IPS-20b (cell line): ENCODE results near the gene SMCO2.

ENCODE experiments used
- H3K27ac ChIP-seq: one replicate; pipeline ENCODE4 v1.5.1; 2013; ENCODE audit warnings: low read length
- H3K27me3 ChIP-seq: 2 replicates; pipeline ENCODE4 v1.6.1; 2013; ENCODE audit warnings: mild to moderate bottlenecking, low read length, inconsistent platforms; ENCODE audit not compliant: insufficient read depth
- H3K36me3 ChIP-seq: 2 replicates; pipeline ENCODE4 v1.6.1; 2013; ENCODE audit warnings: low read depth, mild to moderate bottlenecking, inconsistent platforms, low read length, moderate library complexity; ENCODE audit not compliant: insufficient read depth
- H3K4me1 ChIP-seq: 2 replicates; pipeline ENCODE4 v1.6.1; 2013; ENCODE audit warnings: mild to moderate bottlenecking, control low read depth, inconsistent platforms, low read length, moderate library complexity; ENCODE audit not compliant: insufficient read depth
- H3K4me3 ChIP-seq: 2 replicates; pipeline ENCODE4 v1.5.1; 2013; ENCODE audit warnings: mild to moderate bottlenecking, low read length, inconsistent platforms
- H3K9ac ChIP-seq: 2 replicates; pipeline ENCODE4 v1.6.1; 2013; ENCODE audit warnings: low read depth, mild to moderate bottlenecking, inconsistent platforms, low read length, moderate library complexity
- H3K9me3 ChIP-seq: 2 replicates; pipeline ENCODE4 v1.6.1; 2013; ENCODE audit warnings: mild to moderate bottlenecking, low read depth, low read length, inconsistent platforms; ENCODE audit not compliant: insufficient read depth

The SMCO2 gene

DNA sequence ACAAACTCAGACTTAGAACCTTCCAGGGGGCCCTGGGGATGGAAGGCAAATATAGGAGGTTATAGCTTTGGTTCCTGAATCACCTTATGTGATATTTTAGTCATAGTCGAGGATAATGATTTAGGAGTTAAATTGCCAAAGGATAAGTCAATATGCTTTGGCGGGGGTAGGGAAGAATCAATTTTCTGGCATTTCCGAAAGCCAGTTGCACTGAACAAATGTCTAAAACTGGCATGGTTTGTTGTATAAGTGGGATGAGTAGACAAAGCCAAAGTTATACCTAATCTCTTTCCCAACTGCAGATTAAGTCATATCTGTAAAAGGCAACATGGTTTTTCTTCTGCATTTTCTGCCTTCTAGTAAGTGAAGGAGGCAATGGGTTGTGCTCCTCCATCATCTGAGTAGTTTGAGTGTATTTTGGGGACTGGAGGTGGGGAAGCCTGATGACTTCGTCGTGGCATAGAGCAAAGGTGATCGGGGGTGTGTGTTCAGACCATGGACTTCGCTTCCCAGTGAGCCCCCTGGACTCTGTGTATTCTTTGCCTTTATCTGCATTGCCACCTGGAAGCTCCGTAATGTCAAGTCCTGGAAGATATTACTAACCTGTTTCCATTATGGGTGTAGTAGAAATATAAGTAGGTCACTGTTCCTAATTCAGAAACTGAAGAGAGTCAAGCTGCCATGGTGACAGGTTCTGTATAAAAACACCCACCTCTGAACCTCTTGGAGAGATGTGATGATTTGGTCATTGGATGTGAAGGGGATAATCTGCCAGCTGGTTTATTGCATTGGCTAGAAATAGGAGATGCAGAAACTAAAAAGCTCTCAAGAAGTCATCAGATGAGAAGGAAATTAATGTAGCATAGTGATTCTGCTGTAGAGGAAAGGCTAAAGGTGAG, 102.0 kb downstream of the SMCO2 start:
- no peaks in the 10 kb centered on the region for H3K9me3 ChIP-seq
- peaks cover 11% of the 10 kb centered on the region for H3K4me1 ChIP-seq

DNA sequence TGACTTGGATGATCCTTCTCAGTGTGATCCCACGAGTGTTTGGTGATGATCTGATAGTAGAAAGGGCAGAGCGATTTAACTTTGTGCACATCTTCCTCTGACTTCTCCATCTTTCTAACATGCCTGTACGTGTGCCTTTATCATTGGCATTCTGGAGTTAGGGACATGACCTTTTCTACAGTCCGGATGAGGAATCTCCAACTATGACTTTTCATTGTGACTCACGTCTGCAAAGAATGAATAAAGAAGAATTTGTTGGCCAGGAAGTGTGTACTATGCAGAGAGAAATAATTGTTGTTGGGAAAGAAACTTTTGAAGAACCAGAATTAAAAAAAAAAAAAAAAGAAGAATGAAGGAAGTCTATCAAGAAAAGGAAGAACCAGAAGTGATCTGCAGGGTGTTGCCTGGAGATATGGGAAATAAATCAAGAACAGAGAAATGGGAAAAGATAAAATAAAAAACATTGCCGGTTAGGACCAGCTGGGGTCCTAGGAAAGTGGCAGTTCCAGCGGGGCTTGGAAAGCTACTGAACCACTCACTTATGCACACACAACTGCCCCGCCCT, 102.8 kb downstream of the SMCO2 start:
- Histone ChIP-seq H3K9ac (no peak overlapping the region), H3K4me3 (no peak overlapping the region), H3K4me1 (peaks cover 11% of the 10 kb centered on the region), H3K27me3 (no peaks in the 10 kb centered on the region; the same call in 1 of the 2 replicates), H3K9me3 (no peaks in the 10 kb centered on the region), H3K36me3 (no peaks in the 10 kb centered on the region), H3K27ac (no peak overlapping the region)

More for the DNA sequence above, 102.0 kb downstream of the SMCO2 start:
- H3K36me3 ChIP-seq, result no peaks in the 10 kb centered on the region
- H3K27me3 ChIP-seq, result no peaks in the 10 kb centered on the region; the same call in 1 of the 2 replicates
- no peak overlapping the region for H3K27ac ChIP-seq
- H3K9ac ChIP-seq, result no peak overlapping the region
- H3K4me3 ChIP-seq, result no peak overlapping the region

DNA sequence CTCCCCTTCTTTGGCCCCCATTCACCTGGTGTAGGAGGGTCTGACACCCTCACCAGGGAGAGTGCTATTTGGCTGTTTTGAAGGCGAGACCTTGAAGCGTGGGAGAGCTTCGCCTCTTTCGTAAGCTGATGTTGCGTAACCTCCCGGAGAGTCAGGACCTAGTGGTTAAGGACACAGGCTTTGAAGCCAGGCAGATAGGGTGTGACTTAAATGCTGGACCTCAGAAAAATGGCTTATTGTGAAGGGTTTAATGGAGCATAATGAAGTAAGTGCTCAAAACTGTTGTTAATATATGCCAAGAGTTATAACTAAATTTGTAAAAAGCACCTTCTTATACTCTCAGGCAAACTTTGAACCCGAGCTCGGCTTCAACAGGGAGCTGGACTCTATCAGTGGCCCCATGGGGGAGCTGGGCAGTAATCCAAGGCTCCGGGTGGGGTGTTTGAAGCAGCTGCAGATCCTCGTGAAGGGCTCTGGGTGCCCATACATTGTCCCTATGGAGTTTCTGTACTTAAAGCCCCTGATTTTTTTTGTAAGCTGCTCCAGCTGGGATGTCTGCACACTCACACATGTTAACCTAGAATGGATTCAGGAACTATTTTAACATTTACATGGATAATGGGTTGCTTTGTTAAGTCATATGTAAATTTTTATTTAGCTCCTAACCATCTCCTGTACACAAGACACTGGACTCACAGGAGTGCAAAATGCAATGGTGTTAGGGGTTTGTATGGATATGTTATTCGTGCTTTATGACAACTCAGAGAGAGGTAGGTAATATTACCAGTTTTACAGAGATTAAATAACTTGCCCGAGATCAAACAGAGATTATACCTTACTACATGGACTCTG, 103.5 kb downstream of the SMCO2 start:
- no peak overlapping the region for H3K4me3 ChIP-seq

DNA sequence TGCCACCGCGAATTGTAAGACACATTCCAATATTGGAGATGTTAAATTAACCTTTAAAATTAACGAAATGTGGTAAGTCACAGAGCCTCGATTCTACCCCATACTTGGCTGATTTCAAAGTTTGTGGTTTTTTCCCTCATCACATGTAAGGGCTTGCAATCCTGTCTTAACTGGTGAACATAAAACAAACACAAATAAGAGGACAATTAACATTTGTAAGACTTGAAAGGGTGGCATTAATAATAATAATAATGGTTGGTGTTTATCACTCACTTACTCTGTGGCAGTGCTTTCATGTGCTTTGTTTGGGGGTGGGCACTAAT, 104.1 kb downstream of the SMCO2 start:
- Histone ChIP-seq H3K9ac (no peak overlapping the region), H3K4me1 (peaks cover 17% of the 10 kb centered on the region), H3K27me3 (no peaks in the 10 kb centered on the region; the same call in 1 of the 2 replicates), H3K9me3 (no peaks in the 10 kb centered on the region), H3K36me3 (no peaks in the 10 kb centered on the region), H3K27ac (no peak overlapping the region), H3K4me3 (no peak overlapping the region)

More for the DNA sequence above, 103.5 kb downstream of the SMCO2 start:
- Histone ChIP-seq H3K27me3 (no peaks in the 10 kb centered on the region; the same call in 1 of the 2 replicates), H3K4me1 (peaks cover 12% of the 10 kb centered on the region), H3K9ac (no peak overlapping the region), H3K36me3 (no peaks in the 10 kb centered on the region), H3K27ac (no peak overlapping the region), H3K9me3 (no peaks in the 10 kb centered on the region)

DNA sequence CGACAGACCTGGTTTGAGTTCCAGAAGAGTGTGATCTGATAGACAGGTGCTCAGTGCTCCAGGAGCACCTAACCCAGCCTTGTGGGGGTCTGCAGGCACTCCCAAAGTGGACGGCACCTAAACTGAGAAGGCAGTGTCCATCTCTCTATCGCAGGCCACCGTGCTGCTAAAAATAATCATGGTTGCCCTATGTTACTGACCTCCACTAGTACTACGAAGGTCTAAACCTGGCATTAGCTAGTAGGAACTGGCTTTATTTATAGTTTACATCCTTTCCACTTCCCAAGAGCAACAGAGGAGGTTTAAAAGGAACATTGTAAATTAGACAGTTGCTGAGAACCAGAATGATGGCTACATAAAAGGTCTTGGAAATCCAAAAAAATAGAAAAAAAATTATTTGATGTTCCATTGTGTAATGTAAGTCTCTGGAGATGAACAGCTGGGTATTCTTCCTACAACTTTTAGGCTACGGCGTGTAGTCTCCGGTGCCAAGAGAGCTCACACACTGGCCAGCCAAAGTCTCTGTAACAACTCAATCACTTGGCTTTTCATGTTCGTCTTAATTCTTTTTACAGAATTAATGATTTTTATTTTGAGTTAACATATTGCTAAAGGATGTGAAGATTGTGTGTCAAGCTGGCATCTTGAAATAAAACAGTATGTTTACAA, 104.8 kb downstream of the SMCO2 start:
- Histone ChIP-seq H3K36me3 (no peaks in the 10 kb centered on the region), H3K9me3 (no peaks in the 10 kb centered on the region), H3K27me3 (no peaks in the 10 kb centered on the region; the same call in 1 of the 2 replicates), H3K9ac (no peak overlapping the region), H3K27ac (no peak overlapping the region), H3K4me3 (no peak overlapping the region), H3K4me1 (peaks cover 17% of the 10 kb centered on the region)
